Smooth muscle cell of trachea (primary cell): ENCODE results near the gene IQSEC3. TPM values are rescaled to one million over a fixed set of nuclear protein-coding genes. Genes with fewer than 3 reads are reported as not detected.

Source experiments
- total RNA-seq: library from RNA; depleted of rRNA; stranded (reverse); fragments of >200 nt; gene quantifications from 2 replicates; pipeline ENCODE4 v1.2.1, GENCODE V29; 2014

The IQSEC3 gene
- under 0.01 and 1.3 TPM in 2 replicates for total RNA-seq

GRCh38 chr12:66428-66781 is at the start of gene IQSEC3:
Gene IQSEC3 (plus strand): TSS chr12:66767. CDS start chr12:66883, 116 bp downstream.

GRCh38 chr12:214003-214741 is 147.6 kb downstream of the IQSEC3 start, which contains the start of gene SLC6A12:
Gene SLC6A12 (minus strand): TSS chr12:214157. CDS start chr12:209986, 4,171 bp downstream.

Other genes starting within 250 kb of the IQSEC3 start
- 0.83 TPM in 1 of 2 replicates, not detected in the other for gene SLC6A12, start 147.4 kb downstream of the IQSEC3 start, total RNA-seq
- gene SLC6A13, start 196.1 kb downstream of the IQSEC3 start, total RNA-seq: 0.17 TPM in 1 of 2 replicates, not detected in the other